ENCODE results near the gene ARMH3.
"Not testable (repeated sequence)": the region's sequence is repeated elsewhere in the genome, so short reads cannot be mapped to it uniquely, and the experiment has no call there.

The ARMH3 gene, protein sequence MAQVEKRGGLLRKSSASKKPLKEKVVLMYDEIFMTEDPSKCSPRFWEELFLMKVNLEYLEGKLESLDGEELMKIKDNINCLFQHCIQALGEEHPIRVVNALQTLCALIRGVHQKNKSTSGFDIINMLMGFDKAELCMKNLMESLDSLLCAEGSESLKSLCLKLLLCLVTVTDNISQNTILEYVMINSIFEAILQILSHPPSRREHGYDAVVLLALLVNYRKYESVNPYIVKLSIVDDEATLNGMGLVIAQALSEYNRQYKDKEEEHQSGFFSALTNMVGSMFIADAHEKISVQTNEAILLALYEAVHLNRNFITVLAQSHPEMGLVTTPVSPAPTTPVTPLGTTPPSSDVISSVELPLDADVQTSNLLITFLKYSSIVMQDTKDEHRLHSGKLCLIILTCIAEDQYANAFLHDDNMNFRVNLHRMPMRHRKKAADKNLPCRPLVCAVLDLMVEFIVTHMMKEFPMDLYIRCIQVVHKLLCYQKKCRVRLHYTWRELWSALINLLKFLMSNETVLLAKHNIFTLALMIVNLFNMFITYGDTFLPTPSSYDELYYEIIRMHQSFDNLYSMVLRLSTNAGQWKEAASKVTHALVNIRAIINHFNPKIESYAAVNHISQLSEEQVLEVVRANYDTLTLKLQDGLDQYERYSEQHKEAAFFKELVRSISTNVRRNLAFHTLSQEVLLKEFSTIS

GRCh38 chr10:102055647-102056419 is at the start of gene ARMH3:
Gene ARMH3, minus strand, starts transcription at chr10:102056173. Its CDS starts 16,059 bp downstream, at chr10:102040114.
- peak; percentile 88 for DNase-seq

- no peak for DNase-seq
Measured at GRCh38 chr10:102102421-102102820, 46.4 kb upstream of the ARMH3 start.

DNA sequence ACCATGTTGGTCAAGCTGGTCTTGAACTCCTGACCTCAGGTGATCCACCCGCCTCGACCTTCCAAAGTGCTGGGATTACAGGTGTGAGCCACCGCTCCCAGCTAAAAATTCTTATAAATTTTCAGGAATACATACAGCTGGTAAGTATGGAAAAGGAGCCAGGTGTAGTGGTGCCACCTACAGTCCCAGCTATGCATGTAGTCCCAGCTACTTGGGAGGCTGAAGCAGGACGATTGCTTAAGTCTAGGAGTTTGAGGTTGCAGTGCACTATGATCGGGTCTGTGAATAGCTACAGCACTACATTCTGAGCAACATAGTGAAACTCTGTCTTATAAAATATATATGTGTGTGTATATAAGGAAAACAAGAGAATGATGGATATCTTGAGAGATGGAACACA is 45.2 kb upstream of the ARMH3 start:
- DNase-seq = no peak

GRCh38 chr10:102096449-102096848 is 40.5 kb upstream of the ARMH3 start:
- DNase-seq = no peak

DNA sequence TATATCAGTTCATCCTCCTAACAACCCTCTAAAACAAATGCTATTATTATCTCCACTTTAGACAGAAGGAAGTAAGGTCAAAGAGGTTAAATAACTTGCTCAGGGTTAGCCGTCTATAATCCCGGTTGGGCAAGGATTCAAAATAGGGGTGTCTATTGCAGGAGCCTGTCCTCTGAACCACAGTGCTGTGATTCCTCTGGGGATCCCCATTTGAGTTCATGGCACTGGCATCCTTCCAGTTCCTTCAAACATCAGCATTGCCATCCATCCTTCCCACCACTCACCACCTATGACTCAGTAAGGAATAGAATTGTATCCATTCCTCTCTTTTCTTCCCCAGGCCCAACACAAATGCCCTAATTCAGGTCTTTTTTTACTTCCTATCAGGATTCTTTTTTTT is 34.8 kb upstream of the ARMH3 start:
- DNase-seq = no peak

GRCh38 chr10:102086196-102086595 is 30.2 kb upstream of the ARMH3 start:
- DNase-seq = no peak

DNA sequence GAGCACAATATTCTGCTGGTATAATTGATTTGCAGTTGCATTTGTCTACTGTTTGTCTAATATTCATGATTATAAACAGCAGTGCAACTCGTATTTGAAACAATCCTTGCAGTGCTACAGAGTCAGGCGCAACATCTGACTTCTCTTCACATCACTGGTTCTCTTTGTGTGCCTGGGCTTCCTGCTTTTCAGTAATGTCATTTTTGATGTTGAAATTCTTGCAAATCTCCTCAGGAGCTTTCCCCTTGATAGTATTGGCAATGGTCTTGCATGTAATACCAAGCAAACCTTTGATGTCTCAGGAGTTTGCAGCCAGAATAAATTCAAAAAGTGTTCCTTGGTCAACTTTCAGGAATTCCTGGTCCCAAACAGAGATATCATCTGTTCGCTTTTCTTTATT is 29.4 kb upstream of the ARMH3 start:
- DNase-seq = no peak

GRCh38 chr10:102083541-102083940 is 27.6 kb upstream of the ARMH3 start:
- no peak for DNase-seq

- peak; percentile 15 for DNase-seq
Measured at GRCh38 chr10:102072673-102073527, 16.9 kb upstream of the ARMH3 start.

GRCh38 chr10:102069071-102069470 is 13.1 kb upstream of the ARMH3 start:
- no peak for DNase-seq

DNA sequence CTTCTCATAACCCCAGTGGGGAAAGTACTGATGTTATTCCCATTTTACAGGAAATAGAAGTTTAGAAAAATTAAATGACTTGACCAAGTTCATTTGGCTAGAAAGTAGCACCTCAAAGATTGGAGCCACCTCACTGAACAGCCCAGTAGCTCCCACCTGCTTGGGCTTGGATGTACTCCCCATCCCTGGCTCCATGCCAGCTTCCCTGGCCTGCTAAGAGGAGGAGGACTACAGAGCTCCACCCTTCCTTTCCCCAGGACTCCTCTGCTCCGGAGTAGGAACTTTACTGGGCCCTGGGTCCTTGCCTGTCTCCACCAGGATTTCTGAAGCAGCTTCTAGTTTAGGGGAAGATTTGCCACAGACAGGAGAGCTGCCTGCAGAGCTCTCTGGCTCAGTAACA is 12.2 kb upstream of the ARMH3 start:
- no peak for DNase-seq

GRCh38 chr10:102067091-102067916 is 11.3 kb upstream of the ARMH3 start:
- no peak for DNase-seq

DNA sequence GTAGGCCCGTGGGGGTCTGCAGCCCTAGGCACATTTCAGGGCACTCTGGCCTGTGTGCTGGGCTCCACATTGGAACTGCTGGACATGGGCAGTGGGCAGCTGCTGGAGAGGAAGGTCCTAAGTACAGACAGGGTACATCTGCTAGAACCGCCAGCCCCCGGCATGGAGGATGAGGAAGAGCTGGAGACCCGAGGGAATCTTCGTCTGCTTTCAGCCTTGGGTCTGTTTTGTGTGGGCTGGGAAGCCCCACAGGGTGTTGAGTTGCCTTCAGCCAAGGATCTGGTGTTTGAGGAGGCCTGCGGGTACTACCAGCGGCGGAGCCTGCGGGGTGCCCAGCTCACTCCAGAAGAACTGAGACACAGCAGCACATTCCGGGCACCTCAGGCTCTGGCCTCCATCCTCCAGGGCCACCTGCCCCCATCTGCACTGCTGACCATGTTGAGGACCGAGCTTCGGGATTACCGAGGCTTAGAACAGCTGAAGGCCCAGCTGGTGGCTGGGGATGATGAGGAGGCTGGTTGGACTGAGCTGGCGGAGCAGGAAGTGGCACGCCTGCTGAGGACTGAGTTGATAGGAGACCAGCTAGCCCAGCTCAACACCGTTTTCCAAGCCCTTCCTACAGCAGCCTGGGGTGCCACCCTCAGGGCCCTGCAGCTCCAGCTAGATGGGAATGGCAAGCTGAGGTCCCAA is 10.6 kb upstream of the ARMH3 start:
- no peak for DNase-seq

- DNase-seq = no peak
Measured at GRCh38 chr10:102065561-102066398, 9.8 kb upstream of the ARMH3 start.

- DNase-seq = peak; percentile 64
Measured at GRCh38 chr10:102064868-102065560, 9.0 kb upstream of the ARMH3 start, which contains the start of gene HPS6. Gene HPS6, plus strand, starts transcription at chr10:102065349. Its CDS starts 126 bp downstream, at chr10:102065475.

GRCh38 chr10:102064503-102064867 is 8.5 kb upstream of the ARMH3 start:
- no peak for DNase-seq

DNA sequence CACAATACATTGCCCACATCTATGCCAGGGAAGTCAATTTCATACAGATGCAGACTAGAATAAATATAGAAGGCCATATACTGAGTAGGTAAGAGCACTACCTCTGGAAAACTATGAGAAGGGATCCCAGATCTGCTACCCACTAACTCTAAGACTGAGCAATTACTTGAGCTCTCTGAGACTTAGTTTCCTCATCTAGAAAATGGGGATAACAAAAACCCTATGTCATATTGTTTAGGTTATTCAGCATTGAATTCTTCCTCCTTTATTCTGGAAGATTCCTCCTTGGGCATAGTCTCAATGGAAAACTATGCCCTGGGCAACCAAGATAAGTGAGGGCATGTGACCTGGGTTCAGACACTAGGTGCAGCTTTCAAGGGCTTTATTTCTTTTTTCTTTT is 4.0 kb upstream of the ARMH3 start:
- no peak for DNase-seq

DNA sequence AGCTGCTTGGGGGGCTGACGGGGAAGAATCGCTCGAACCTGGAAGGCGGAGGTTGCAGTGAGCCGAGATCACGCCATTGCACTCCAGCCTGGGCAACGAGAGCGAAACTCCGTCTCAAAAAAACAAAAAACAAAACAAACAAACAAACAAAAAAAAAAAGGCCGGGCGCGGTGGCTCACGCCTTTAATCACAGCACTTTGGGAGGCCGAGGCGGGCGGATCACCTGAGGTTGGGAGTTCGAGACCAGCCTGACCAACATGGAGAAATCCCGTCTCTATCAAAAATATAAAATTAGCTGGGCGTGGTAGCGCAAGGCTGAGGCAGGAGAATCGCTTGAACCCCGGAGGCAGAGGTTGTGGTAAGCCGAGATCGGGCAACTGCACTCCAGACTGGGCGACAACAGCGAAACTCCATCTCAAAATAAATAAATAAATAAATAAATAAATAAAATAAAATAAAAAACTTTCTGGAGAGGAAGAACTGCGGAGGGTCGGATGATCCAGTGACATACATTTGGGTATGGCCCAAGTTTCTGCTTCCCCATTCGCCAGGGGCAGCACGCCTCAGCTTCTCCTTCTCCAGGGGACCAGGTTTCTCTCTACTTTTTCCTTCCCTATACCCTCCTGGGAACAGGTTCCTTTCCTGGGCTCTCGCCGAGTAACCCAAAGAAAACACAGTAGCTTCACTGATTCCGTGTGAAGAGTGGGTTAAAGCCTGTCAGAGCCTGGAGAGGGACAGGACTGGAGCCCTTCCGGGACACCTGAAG is 909 bp downstream of the ARMH3 start:
- DNase-seq = not testable (repeated sequence)

DNA sequence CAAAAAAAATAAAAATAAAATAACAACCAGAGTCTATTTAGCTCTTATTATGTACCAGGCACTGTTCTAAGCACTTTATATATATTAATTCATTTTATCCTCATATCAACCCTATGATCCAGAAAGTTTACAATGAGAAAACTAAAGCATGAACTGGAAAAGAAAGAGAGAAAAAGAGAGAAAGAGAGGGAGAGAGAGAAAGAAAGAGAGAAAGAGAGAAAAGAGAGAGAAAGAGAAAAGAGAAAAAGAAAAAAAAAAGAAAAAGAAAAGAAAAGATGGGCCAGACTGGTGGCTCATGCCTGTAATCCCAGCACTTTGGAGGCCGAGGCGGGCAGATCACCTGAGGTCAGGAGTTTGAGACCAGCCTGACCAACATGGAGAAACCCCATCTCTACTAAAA is 9.9 kb downstream of the ARMH3 start:
- DNase-seq = no peak

All from NCI-H2171 (cell line).